IMR-90 (cell line): Measurements from ENCODE around the gene CNGA1. TPM values are rescaled to one million over a fixed set of nuclear protein-coding genes. Genes with fewer than 3 reads are reported as not detected.

Source experiments
- ATAC-seq: fragments of 200-7000 bp; cut with Tn5 transposase; 2 replicates; pipeline ENCODE4 v1.9.1; 2020; ENCODE audit warnings: low read depth, mild to moderate bottlenecking, moderate library complexity
- BruUV-seq: library from RNA; stranded (reverse); fragments of 400-500 nt; replicated peaks from 2 replicates; lab custom pipeline; 2021; lab: Mats Ljungman, UMichigan
- CTCF ChIA-PET: fragments of 300-600 bp; formaldehyde crosslinking; extraction: SDS; loops from one replicate; lab custom pipeline; 2021; ENCODE audit warnings: antibody characterized with exemption; lab: Yijun Ruan, JAX
- POLR2A ChIA-PET: fragments of 300-600 bp; sonication (Branson Sonifier 250); formaldehyde crosslinking; loops from one replicate; lab custom pipeline; 2022; ENCODE audit warnings: antibody characterized with exemption; ENCODE audit not compliant: unreplicated experiment; lab: Charles Lee
- DNase-seq: peaks from one replicate; pipeline ENCODE4 v3.0.0; 2013
- H2AFZ ChIP-seq: replicated peaks from 2 replicates; pipeline ENCODE3; 2013; ENCODE audit warnings: low read length, mild to moderate bottlenecking; ENCODE audit not compliant: poor library complexity
- H2AK5ac ChIP-seq: 2 replicates; pipeline ENCODE4 v1.6.1; 2013; ENCODE audit warnings: low read depth, low read length, inconsistent platforms
- H2AK9ac ChIP-seq: replicated peaks from 2 replicates; pipeline ENCODE3; 2013; ENCODE audit warnings: mild to moderate bottlenecking, low read depth, low read length, moderate library complexity; ENCODE audit not compliant: poor library complexity
- H2BK120ac ChIP-seq: 2 replicates; pipeline ENCODE4 v1.6.1; 2013; ENCODE audit warnings: low read depth, low read length, inconsistent platforms
- H2BK15ac ChIP-seq: 3 replicates; pipeline ENCODE4 v1.6.1; 2013; ENCODE audit warnings: low read depth, low read length, inconsistent platforms
- H2BK20ac ChIP-seq: 2 replicates; pipeline ENCODE4 v1.6.1; 2013; ENCODE audit warnings: low read depth, mild to moderate bottlenecking, inconsistent platforms, low read length, moderate library complexity
- H2BK5ac ChIP-seq: 2 replicates; pipeline ENCODE4 v1.6.1; 2013; ENCODE audit warnings: mild to moderate bottlenecking, low read depth, low read length, inconsistent platforms; ENCODE audit not compliant: poor library complexity, severe bottlenecking
- H3K14ac ChIP-seq: replicated peaks from 2 replicates; pipeline ENCODE4 v1.6.1; 2013; ENCODE audit warnings: low read depth, low read length, inconsistent platforms
- H3K18ac ChIP-seq: 2 replicates; pipeline ENCODE4 v1.6.1; 2013; ENCODE audit warnings: low read depth, low read length, control low read depth
- H3K23ac ChIP-seq: 2 replicates; pipeline ENCODE4 v1.6.1; 2013; ENCODE audit warnings: low read depth, low read length, inconsistent platforms
- H3K27ac ChIP-seq: 2 replicates; pipeline ENCODE4 v1.5.1; 2013; ENCODE audit warnings: mild to moderate bottlenecking, control low read depth, low read length; ENCODE audit not compliant: insufficient read depth
- H3K27me3 ChIP-seq: 2 replicates; pipeline ENCODE4 v1.6.1; 2013; ENCODE audit warnings: low read length; ENCODE audit not compliant: control insufficient read depth, insufficient read depth
- H3K36me3 ChIP-seq: 2 replicates; pipeline ENCODE4 v1.6.1; 2013; ENCODE audit warnings: low read length, mixed read lengths; ENCODE audit not compliant: control insufficient read depth, insufficient read depth
- H3K4ac ChIP-seq: 2 replicates; pipeline ENCODE4 v1.6.1; 2013; ENCODE audit warnings: low read depth, low read length, inconsistent platforms
- H3K4me1 ChIP-seq: 2 replicates; pipeline ENCODE4 v1.6.1; 2013; ENCODE audit warnings: low read length, mixed read lengths; ENCODE audit not compliant: control insufficient read depth, insufficient read depth
- H3K4me2 ChIP-seq: 2 replicates; pipeline ENCODE4 v1.6.1; 2013; ENCODE audit warnings: low read depth, mild to moderate bottlenecking, control low read depth, low read length, moderate library complexity
- H3K4me3 ChIP-seq: 2 replicates; pipeline ENCODE4 v1.5.1; 2013; ENCODE audit warnings: low read depth, mild to moderate bottlenecking, control low read depth, low read length, moderate library complexity; ENCODE audit not compliant: insufficient read depth
- H3K56ac ChIP-seq: 2 replicates; pipeline ENCODE4 v1.6.1; 2013; ENCODE audit warnings: low read length, inconsistent platforms; ENCODE audit not compliant: insufficient read depth; ENCODE audit errors: extremely low read depth
- H3K79me1 ChIP-seq, 2 experiments: 2 replicates each; pipeline ENCODE4 v1.6.1; 2013; ENCODE audit warnings: low read length in 2 of 2, inconsistent platforms in 1 of 2, low read depth in 1 of 2
- H3K9ac ChIP-seq: 2 replicates; pipeline ENCODE4 v1.6.1; 2013; ENCODE audit warnings: low read depth, low read length, control low read depth
- H3K9me1 ChIP-seq: 2 replicates; pipeline ENCODE4 v1.6.1; 2013; ENCODE audit warnings: low read length, inconsistent platforms; ENCODE audit not compliant: insufficient read depth
- H3K9me3 ChIP-seq: 2 replicates; pipeline ENCODE4 v1.6.1; 2013; ENCODE audit warnings: low read length; ENCODE audit not compliant: control insufficient read depth, insufficient read depth
- H4K20me1 ChIP-seq: 2 replicates; pipeline ENCODE4 v1.6.1; 2013; ENCODE audit warnings: low read length, inconsistent platforms; ENCODE audit not compliant: insufficient read depth
- H4K5ac ChIP-seq: 2 replicates; pipeline ENCODE4 v1.6.1; 2013; ENCODE audit warnings: mild to moderate bottlenecking, low read depth, low read length, control low read depth
- H4K8ac ChIP-seq, 2 experiments: 2 replicates each; pipeline ENCODE4 v1.6.1; 2013; ENCODE audit warnings: low read depth in 2 of 2, low read length in 2 of 2, control low read depth in 1 of 2, inconsistent platforms in 1 of 2
- H4K91ac ChIP-seq: 2 replicates; pipeline ENCODE4 v1.6.1; 2013; ENCODE audit warnings: low read depth, low read length, inconsistent platforms; ENCODE audit not compliant: insufficient read depth
- BHLHE40 ChIP-seq: fragments of 150-350 bp; IDR thresholded peaks from 2 replicates; pipeline ENCODE4 v1.6.1; 2016; ENCODE audit warnings: mild to moderate bottlenecking, low read depth, low read length
- CEBPB ChIP-seq: IDR thresholded peaks from 2 replicates; pipeline ENCODE4 v1.6.1; 2012; ENCODE audit warnings: low read depth, low read length, improper control_type of control experiment
- CHD1 ChIP-seq: IDR thresholded peaks from 2 replicates; pipeline ENCODE4 v1.6.1; 2012; ENCODE audit warnings: low read depth, low read length, improper control_type of control experiment
- FOS ChIP-seq: fragments of 150-350 bp; IDR thresholded peaks from 2 replicates; pipeline ENCODE4 v1.6.1; 2016; ENCODE audit warnings: low read depth, low read length
- MAFK ChIP-seq: IDR thresholded peaks from 2 replicates; pipeline ENCODE4 v1.6.1; 2012; ENCODE audit warnings: low read depth, low read length, improper control_type of control experiment
- MAZ ChIP-seq: IDR thresholded peaks from 2 replicates; pipeline ENCODE4 v1.6.1; 2012; ENCODE audit warnings: low read depth, mild to moderate bottlenecking, low read length, improper control_type of control experiment, moderate library complexity, borderline replicate concordance
- MXI1 ChIP-seq: IDR thresholded peaks from 2 replicates; pipeline ENCODE4 v1.6.1; 2012; ENCODE audit warnings: low read depth, mild to moderate bottlenecking, low read length, moderate library complexity, borderline replicate concordance
- NFE2L2 ChIP-seq: fragments of 150-350 bp; IDR thresholded peaks from 2 replicates; pipeline ENCODE4 v1.6.1; 2016; ENCODE audit warnings: low read depth, mild to moderate bottlenecking, low read length
- POLR2A ChIP-seq: IDR thresholded peaks from 2 replicates; pipeline ENCODE4 v1.6.1; 2012; ENCODE audit warnings: mild to moderate bottlenecking, low read depth, low read length
- RAD21 ChIP-seq: IDR thresholded peaks from 2 replicates; pipeline ENCODE4 v1.6.1; 2012; ENCODE audit warnings: low read length, improper control_type of control experiment
- RCOR1 ChIP-seq: IDR thresholded peaks from 2 replicates; pipeline ENCODE4 v1.6.1; 2012; ENCODE audit warnings: mild to moderate bottlenecking, low read length, improper control_type of control experiment; ENCODE audit not compliant: insufficient replicate concordance
- RFX5 ChIP-seq: IDR thresholded peaks from 2 replicates; pipeline ENCODE4 v1.8.0; 2012; ENCODE audit warnings: low read depth, mild to moderate bottlenecking, low read length, moderate library complexity
- SMC3 ChIP-seq: fragments of 150-350 bp; IDR thresholded peaks from 2 replicates; pipeline ENCODE4 v1.6.1; 2016; ENCODE audit warnings: low read depth, mild to moderate bottlenecking, antibody characterized with exemption, low read length, moderate library complexity
- WGBS, 2 experiments: methylation state at CpG; one replicate each; pipeline versions ENCODE4 v1.1.5 to v1.1.7; 2013; ENCODE audit warnings: missing lambda C conversion rate in 2 of 2; ENCODE audit not compliant: insufficient read length in 1 of 2; ENCODE audit errors: extremely low coverage in 2 of 2; 5-methylcytosine and 5-hydroxymethylcytosine counted together
- dilution Hi-C: fragments of 300-500 bp; cut with HindIII; formaldehyde crosslinking; loops from one replicate; pipeline ENCODE4 v1.14.3; 2018; ENCODE audit warnings: low sequenced_read_pairs; ENCODE audit not compliant: unreplicated experiment
- in situ Hi-C: fragments of 300-500 bp; cut with MboI; formaldehyde crosslinking; loops from 3 replicates; pipeline ENCODE4 v1.14.3; 2019; ENCODE audit warnings: low sequenced_read_pairs, inconsistent platforms, mixed read lengths
- intact Hi-C: fragments of 100-400 bp; cut with micrococcal nuclease; formaldehyde crosslinking; loops from 2 replicates; pipeline ENCODE4 v1.10.0; 2022
- polyA plus RNA-seq, 3 experiments: library from polyadenylated mRNA; depleted of rRNA; stranded (reverse); fragments of >200 nt; gene quantifications; 2 replicates each; pipeline ENCODE4 v1.2.3, GENCODE V29; 2012; ENCODE audit warnings: low replicate concordance in 1 of 3
- total RNA-seq: library from RNA; depleted of rRNA; stranded (reverse); fragments of >200 nt; gene quantifications from 2 replicates; pipeline ENCODE4 v1.2.3, GENCODE V29; 2012
- TF ChIP-seq, protein P1 (sequence below): fragments of 150-350 bp; IDR thresholded peaks from 2 replicates; pipeline ENCODE4 v1.6.1; 2017; ENCODE audit warnings: mild to moderate bottlenecking, antibody characterized with exemption, low read length, low read depth
- TF ChIP-seq, protein P2 (sequence below): conservative IDR thresholded peaks from 2 replicates; pipeline ENCODE4 v1.5.1; 2012; ENCODE audit warnings: mild to moderate bottlenecking, low read depth, low read length, improper control_type of control experiment
- TF ChIP-seq, protein P3 (sequence below): fragments of 150-350 bp; IDR thresholded peaks from 2 replicates; pipeline ENCODE4 v1.6.1; 2016; ENCODE audit warnings: low read depth, mild to moderate bottlenecking, low read length, moderate library complexity, borderline replicate concordance

The CNGA1 gene
- total and polyA plus RNA-seq, 2 of the 4 experiments (the other 2 are of a cell fraction): not detected

DNA sequence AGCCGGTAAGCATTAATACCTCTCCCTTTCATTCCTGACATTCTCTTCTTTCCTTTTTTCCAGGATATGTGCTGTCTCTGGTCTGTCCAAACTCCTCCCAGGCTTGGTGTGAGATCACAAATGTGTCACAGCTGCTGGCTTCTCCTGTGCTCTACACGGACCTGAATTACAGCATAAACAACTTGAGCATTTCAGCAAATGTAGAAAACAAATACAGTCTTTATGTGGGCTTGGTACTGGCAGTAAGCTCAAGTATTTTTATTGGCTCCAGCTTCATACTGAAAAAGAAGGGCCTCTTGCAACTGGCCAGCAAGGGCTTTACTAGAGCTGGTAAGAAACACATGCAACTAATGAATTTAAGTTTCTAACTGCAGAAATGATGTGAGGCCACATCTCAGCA lies 8.5 kb upstream of the CNGA1 start:
- ATAC-seq: peak; percentile 49

More for the DNA sequence above, 8.5 kb upstream of the CNGA1 start:
- in situ Hi-C loops (no loop called here), intact Hi-C loops (no loop called here), dilution Hi-C loops (no loop called here)
- Histone ChIP-seq H3K18ac (no peak overlapping the region), H4K5ac (no peak overlapping the region), H3K4ac (no peak overlapping the region), H3K23ac (no peak overlapping the region), H4K8ac (no peak overlapping the region), H2BK15ac (no peak overlapping the region), H3K27ac (no peak overlapping the region), H2AK5ac (no peak overlapping the region), H3K4me1 (no peaks in the 10 kb centered on the region), H3K9me3 (no peaks in the 10 kb centered on the region), H2AK9ac (no peak overlapping the region), H3K27me3 (peaks cover 2% of the 10 kb centered on the region; the same call in 1 of the 2 replicates), H3K14ac (no peak overlapping the region), H3K56ac (no peak overlapping the region), H2AFZ (no peak overlapping the region), H2BK120ac (no peak overlapping the region), H3K4me3 (no peak overlapping the region), H3K4me2 (no peak overlapping the region), H4K20me1 (no peaks in the 10 kb centered on the region), H3K79me1 (no peaks in the 10 kb centered on the region), H3K9ac (no peak overlapping the region), H3K9me1 (no peaks in the 10 kb centered on the region), H2BK20ac (no peak overlapping the region), H3K36me3 (no peaks in the 10 kb centered on the region), H2BK5ac (no peak overlapping the region), H4K91ac (no peak overlapping the region)
- no TSS peak for BruUV-seq
- no CpG with 5 or more reads among the region's 2 CpGs for WGBS, 2 experiments
- ChIA-PET POLR2A (no interaction called here), CTCF (interaction anchor here (1.6 to 1.7 kb wide), 2 partner anchors 8 to 62 kb away, joined by 3 to 5 read pairs; no protein-coding TSS in a partner anchor)
- peak; percentile 33 for DNase-seq
- TF ChIP-seq, protein P1, sequence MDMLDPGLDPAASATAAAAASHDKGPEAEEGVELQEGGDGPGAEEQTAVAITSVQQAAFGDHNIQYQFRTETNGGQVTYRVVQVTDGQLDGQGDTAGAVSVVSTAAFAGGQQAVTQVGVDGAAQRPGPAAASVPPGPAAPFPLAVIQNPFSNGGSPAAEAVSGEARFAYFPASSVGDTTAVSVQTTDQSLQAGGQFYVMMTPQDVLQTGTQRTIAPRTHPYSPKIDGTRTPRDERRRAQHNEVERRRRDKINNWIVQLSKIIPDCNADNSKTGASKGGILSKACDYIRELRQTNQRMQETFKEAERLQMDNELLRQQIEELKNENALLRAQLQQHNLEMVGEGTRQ: no peak
- TF ChIP-seq, protein P2, sequence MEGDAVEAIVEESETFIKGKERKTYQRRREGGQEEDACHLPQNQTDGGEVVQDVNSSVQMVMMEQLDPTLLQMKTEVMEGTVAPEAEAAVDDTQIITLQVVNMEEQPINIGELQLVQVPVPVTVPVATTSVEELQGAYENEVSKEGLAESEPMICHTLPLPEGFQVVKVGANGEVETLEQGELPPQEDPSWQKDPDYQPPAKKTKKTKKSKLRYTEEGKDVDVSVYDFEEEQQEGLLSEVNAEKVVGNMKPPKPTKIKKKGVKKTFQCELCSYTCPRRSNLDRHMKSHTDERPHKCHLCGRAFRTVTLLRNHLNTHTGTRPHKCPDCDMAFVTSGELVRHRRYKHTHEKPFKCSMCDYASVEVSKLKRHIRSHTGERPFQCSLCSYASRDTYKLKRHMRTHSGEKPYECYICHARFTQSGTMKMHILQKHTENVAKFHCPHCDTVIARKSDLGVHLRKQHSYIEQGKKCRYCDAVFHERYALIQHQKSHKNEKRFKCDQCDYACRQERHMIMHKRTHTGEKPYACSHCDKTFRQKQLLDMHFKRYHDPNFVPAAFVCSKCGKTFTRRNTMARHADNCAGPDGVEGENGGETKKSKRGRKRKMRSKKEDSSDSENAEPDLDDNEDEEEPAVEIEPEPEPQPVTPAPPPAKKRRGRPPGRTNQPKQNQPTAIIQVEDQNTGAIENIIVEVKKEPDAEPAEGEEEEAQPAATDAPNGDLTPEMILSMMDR: no peak
- TF ChIP-seq CEBPB (no peak), MAFK (no peak), BHLHE40 (no peak), MXI1 (no peak), CHD1 (no peak), RCOR1 (no peak), SMC3 (no peak), RAD21 (no peak), RFX5 (no peak), NFE2L2 (no peak), POLR2A (no peak), MAZ (no peak), FOS (no peak)
- TF ChIP-seq, protein P3, sequence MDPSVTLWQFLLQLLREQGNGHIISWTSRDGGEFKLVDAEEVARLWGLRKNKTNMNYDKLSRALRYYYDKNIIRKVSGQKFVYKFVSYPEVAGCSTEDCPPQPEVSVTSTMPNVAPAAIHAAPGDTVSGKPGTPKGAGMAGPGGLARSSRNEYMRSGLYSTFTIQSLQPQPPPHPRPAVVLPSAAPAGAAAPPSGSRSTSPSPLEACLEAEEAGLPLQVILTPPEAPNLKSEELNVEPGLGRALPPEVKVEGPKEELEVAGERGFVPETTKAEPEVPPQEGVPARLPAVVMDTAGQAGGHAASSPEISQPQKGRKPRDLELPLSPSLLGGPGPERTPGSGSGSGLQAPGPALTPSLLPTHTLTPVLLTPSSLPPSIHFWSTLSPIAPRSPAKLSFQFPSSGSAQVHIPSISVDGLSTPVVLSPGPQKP: no peak
